Measurements from ENCODE around the gene OR4P4.

GRCh38 chr11:55652560-55652959 is 17.6 kb downstream of the OR4P4 start:
- no peak for TF ChIP-seq EZH2 (IDR thresholded peaks at IDR 0.05)
- TF ChIP-seq POLR2AphosphoS5 (IDR thresholded peaks at IDR 0.05; ENCODE audit: borderline replicate concordance, low read depth, low read length) = no peak

Data from SK-N-MC (cell line).